Body of pancreas (tissue), 4 donors: ENCODE measurements around the gene MKS1.

ENCODE experiments used
- CTCF ChIP-seq, 7 experiments: fragments of 450-650 bp in 4 of 7; fragments of 200-600 bp in 3 of 7; sonication (generic) in 3 of 7; IDR thresholded peaks; one replicate each; pipeline ENCODE4 v1.5.1; 2016 to 2019; ENCODE audit warnings: antibody characterized with exemption in 7 of 7
- POLR2A ChIP-seq, 3 donors: fragments of 450-650 bp; IDR thresholded peaks; one replicate each; pipeline ENCODE4 v1.6.1; 2016; ENCODE audit warnings: antibody characterized with exemption in 3 of 3, mild to moderate bottlenecking in 2 of 3

- no peak for TF ChIP-seq CTCF (IDR thresholded peaks at IDR 0.05)
- no peak for TF ChIP-seq POLR2A (IDR thresholded peaks at IDR 0.05)
Observed at GRCh38 chr17:58236394-58236793, 17.3 kb upstream of the MKS1 start.
